HEK293T (cell line): Measurements from ENCODE around the gene TMEM131.
"Not testable (repeated sequence)": the region's sequence is repeated elsewhere in the genome, so short reads cannot be mapped to it uniquely, and the experiment has no call there.

Experiments
- CTCF ChIA-PET: fragments of 350-600 bp; formaldehyde crosslinking; extraction: SDS; loops from one replicate; lab custom pipeline; 2021; ENCODE audit warnings: antibody characterized with exemption, inconsistent platforms; lab: Yijun Ruan, JAX
- POLR2A ChIA-PET: fragments of 350-600 bp; formaldehyde crosslinking; extraction: SDS; loops from one replicate; lab custom pipeline; 2020; ENCODE audit warnings: antibody characterized with exemption, inconsistent platforms; lab: Yijun Ruan, JAX
- DNase-seq: peaks from one replicate; pipeline ENCODE4 v3.0.0; 2012; ENCODE audit warnings: mixed read lengths; ENCODE audit errors: extremely low spot score
- ARNT ChIP-seq: fragments of 450-650 bp; IDR thresholded peaks from 2 replicates; pipeline ENCODE4 v1.6.1; 2017; ENCODE audit warnings: mild to moderate bottlenecking
- BHLHE40 ChIP-seq: fragments of 450-650 bp; IDR thresholded peaks from 2 replicates; pipeline ENCODE4 v1.6.1; 2016; ENCODE audit warnings: mild to moderate bottlenecking, moderate library complexity, borderline replicate concordance
- CTBP1 ChIP-seq: fragments of 450-650 bp; IDR thresholded peaks from 2 replicates; pipeline ENCODE4 v1.6.1; 2016; ENCODE audit warnings: borderline replicate concordance
- ELF4 ChIP-seq: fragments of 450-650 bp; IDR thresholded peaks from 2 replicates; pipeline ENCODE4 v1.6.1; 2017; ENCODE audit warnings: antibody characterized with exemption
- FOXA1 ChIP-seq: fragments of 450-650 bp; IDR thresholded peaks from 2 replicates; pipeline ENCODE4 v1.6.1; 2016; ENCODE audit warnings: mild to moderate bottlenecking
- FOXK2 ChIP-seq: fragments of 450-650 bp; IDR thresholded peaks from 2 replicates; pipeline ENCODE4 v1.6.1; 2016; ENCODE audit warnings: mild to moderate bottlenecking
- FOXM1 ChIP-seq: fragments of 450-650 bp; IDR thresholded peaks from 2 replicates; pipeline ENCODE4 v1.6.1; 2017; ENCODE audit warnings: mild to moderate bottlenecking, borderline replicate concordance
- HDGF ChIP-seq: fragments of 450-650 bp; IDR thresholded peaks from 2 replicates; pipeline ENCODE4 v1.6.1; 2017; ENCODE audit warnings: antibody characterized with exemption, borderline replicate concordance
- L3MBTL2 ChIP-seq: fragments of 450-650 bp; conservative IDR thresholded peaks from 2 replicates; pipeline ENCODE4 v1.6.1; 2016; ENCODE audit warnings: mild to moderate bottlenecking
- LEF1 ChIP-seq: fragments of 450-650 bp; IDR thresholded peaks from 2 replicates; pipeline ENCODE4 v1.6.1; 2017; ENCODE audit warnings: mild to moderate bottlenecking, borderline replicate concordance
- NFRKB ChIP-seq: fragments of 450-650 bp; IDR thresholded peaks from 2 replicates; pipeline ENCODE4 v1.6.1; 2016; ENCODE audit warnings: mild to moderate bottlenecking, moderate library complexity
- SP1 ChIP-seq: fragments of 450-650 bp; IDR thresholded peaks from 2 replicates; pipeline ENCODE4 v1.6.1; 2017
- SUZ12 ChIP-seq: fragments of 450-650 bp; IDR thresholded peaks from 2 replicates; pipeline ENCODE4 v1.6.1; 2016; ENCODE audit warnings: mild to moderate bottlenecking
- TARDBP ChIP-seq: fragments of 450-650 bp; IDR thresholded peaks from 2 replicates; pipeline ENCODE4 v1.6.1; 2016
- ZNF384 ChIP-seq: fragments of 450-650 bp; IDR thresholded peaks from 2 replicates; pipeline ENCODE4 v1.6.1; 2016
- TF ChIP-seq, protein P1 (sequence below): fragments of 450-650 bp; IDR thresholded peaks from 2 replicates; pipeline ENCODE4 v1.6.1; 2016

The TMEM131 gene

GRCh38 chr2:97891611-97892010 is 104.1 kb downstream of the TMEM131 start:
- no peak for TF ChIP-seq FOXA1
- no peak for TF ChIP-seq NFRKB
- TF ChIP-seq L3MBTL2: no peak
- no peak for TF ChIP-seq HDGF
- TF ChIP-seq ELF4: no peak
- no peak for TF ChIP-seq ARNT
- TF ChIP-seq CTBP1: no peak
- no peak for TF ChIP-seq FOXM1
- TF ChIP-seq BHLHE40: no peak
- ChIA-PET POLR2A (no interaction called here), CTCF (no interaction called here)
- DNase-seq: no peak

GRCh38 chr2:97889156-97889555 is 106.6 kb downstream of the TMEM131 start:
- CTCF ChIA-PET: no interaction called here
- TF ChIP-seq LEF1 (no peak), FOXM1 (no peak), SUZ12 (no peak), HDGF (no peak), BHLHE40 (no peak), SP1 (no peak), CTBP1 (no peak), NFRKB (no peak)
- no peak for DNase-seq
- POLR2A ChIA-PET: no interaction called here

DNA sequence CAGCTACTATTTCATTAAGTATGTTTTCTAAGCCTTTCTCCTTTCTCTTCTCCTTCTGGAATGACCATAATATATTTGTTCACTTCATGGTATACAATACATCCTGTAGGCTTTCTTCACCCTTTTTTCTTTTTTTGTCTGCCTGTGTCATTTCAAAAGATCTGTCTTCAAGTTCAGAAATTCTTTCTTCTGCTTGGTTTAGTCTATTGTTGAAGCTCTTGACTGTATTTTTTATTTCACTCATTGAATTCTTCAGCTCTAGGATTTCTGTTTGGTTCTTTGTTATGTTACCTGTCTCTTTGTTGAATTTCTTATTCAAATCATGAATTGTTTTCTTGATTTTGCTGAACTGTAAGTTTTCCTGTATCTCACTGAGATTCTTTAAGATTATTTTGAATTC is 109.9 kb downstream of the TMEM131 start:
- ChIA-PET CTCF (no interaction called here), POLR2A (no interaction called here)
- no peak for DNase-seq
- no peak for TF ChIP-seq ELF4
- TF ChIP-seq FOXM1: no peak
- TF ChIP-seq HDGF: no peak
- no peak for TF ChIP-seq TARDBP

- DNase-seq: no peak
- ChIA-PET POLR2A (no interaction called here), CTCF (no interaction called here)
- TF ChIP-seq SUZ12 (no peak), NFRKB (no peak), ELF4 (no peak), LEF1 (no peak), SP1 (no peak), FOXK2 (no peak), ZNF384 (no peak), FOXA1 (no peak), FOXM1 (no peak), ARNT (no peak), TARDBP (no peak), HDGF (no peak), L3MBTL2 (no peak), CTBP1 (no peak), BHLHE40 (no peak)
- TF ChIP-seq, protein P1, sequence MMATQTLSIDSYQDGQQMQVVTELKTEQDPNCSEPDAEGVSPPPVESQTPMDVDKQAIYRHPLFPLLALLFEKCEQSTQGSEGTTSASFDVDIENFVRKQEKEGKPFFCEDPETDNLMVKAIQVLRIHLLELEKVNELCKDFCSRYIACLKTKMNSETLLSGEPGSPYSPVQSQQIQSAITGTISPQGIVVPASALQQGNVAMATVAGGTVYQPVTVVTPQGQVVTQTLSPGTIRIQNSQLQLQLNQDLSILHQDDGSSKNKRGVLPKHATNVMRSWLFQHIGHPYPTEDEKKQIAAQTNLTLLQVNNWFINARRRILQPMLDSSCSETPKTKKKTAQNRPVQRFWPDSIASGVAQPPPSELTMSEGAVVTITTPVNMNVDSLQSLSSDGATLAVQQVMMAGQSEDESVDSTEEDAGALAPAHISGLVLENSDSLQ: no peak
Observed at GRCh38 chr2:97880334-97880733, 115.4 kb downstream of the TMEM131 start.

- CTCF ChIA-PET: no interaction called here
- DNase-seq: no peak
- POLR2A ChIA-PET: no interaction called here
Observed at GRCh38 chr2:97878865-97879264, 116.9 kb downstream of the TMEM131 start.

GRCh38 chr2:97878317-97878716 is 117.4 kb downstream of the TMEM131 start:
- CTCF ChIA-PET, DNase-seq, POLR2A ChIA-PET: not testable (repeated sequence)

More at GRCh38 chr2:97878865-97879264, 116.9 kb downstream of the TMEM131 start:
- no peak for TF ChIP-seq SP1
- no peak for TF ChIP-seq SUZ12
- TF ChIP-seq ARNT: no peak
- no peak for TF ChIP-seq TARDBP
- no peak for TF ChIP-seq BHLHE40
- no peak for TF ChIP-seq HDGF
- TF ChIP-seq ELF4: no peak
- no peak for TF ChIP-seq NFRKB
- no peak for TF ChIP-seq LEF1
- no peak for TF ChIP-seq ZNF384
- TF ChIP-seq FOXK2: no peak
- no peak for TF ChIP-seq FOXM1
- no peak for TF ChIP-seq CTBP1
- no peak for TF ChIP-seq L3MBTL2
- TF ChIP-seq, protein P1: no peak
- no peak for TF ChIP-seq FOXA1

- TF ChIP-seq SUZ12 (no peak), BHLHE40 (no peak), NFRKB (no peak), TARDBP (no peak)
- TF ChIP-seq, protein P1: no peak
- no peak for DNase-seq
- ChIA-PET POLR2A (no interaction called here), CTCF (no interaction called here)
Observed at GRCh38 chr2:97871096-97871780, 124.5 kb downstream of the TMEM131 start.
